ENCODE data around the gene PLEKHH3. TPM values are rescaled to one million over a fixed set of nuclear protein-coding genes. Genes with fewer than 3 reads are reported as not detected.
A peak's percentile ranks its signal among the peaks of the same experiment; 100 is the strongest.
"Not testable (repeated sequence)": the region's sequence is repeated elsewhere in the genome, so short reads cannot be mapped to it uniquely, and the experiment has no call there.

PLEKHH3 gene
- total and polyA plus RNA-seq, 2 donors, result 15.7 to 46.0 TPM

GRCh38 chr17:42673885-42674754, 2.7 kb downstream of the PLEKHH3 start:
- Histone ChIP-seq H3K36me3 (ENCODE audit: insufficient read depth) (peaks cover 3% of the 10 kb centered on the region), H3K4me1 (ENCODE audit: insufficient read depth) (peaks cover 1% of the 10 kb centered on the region), H3K4me3 (ENCODE audit: low read depth, low read length) (peak overlapping the region; percentile 89), H3K27ac (ENCODE audit: low read depth) (peak overlapping the region; percentile 59)
- no peak for DNase-seq (ENCODE audit: extremely low spot score)
- 17% methylated on average over 32 of the region's 32 CpGs for WGBS

GRCh38 chr17:42673266-42673884, 3.4 kb downstream of the PLEKHH3 start:
- Histone ChIP-seq H3K27ac (ENCODE audit: low read depth) (peak overlapping the region; percentile 12), H3K4me3 (ENCODE audit: low read depth, low read length) (peak overlapping the region; percentile 89), H3K36me3 (ENCODE audit: insufficient read depth) (peaks cover 3% of the 10 kb centered on the region), H3K4me1 (ENCODE audit: insufficient read depth) (peaks cover 1% of the 10 kb centered on the region)
- 44% methylated on average over 30 of the region's 30 CpGs for WGBS
- DNase-seq (ENCODE audit: extremely low spot score), result no peak

GRCh38 chr17:42672038-42672437, 4.8 kb downstream of the PLEKHH3 start:
- Histone ChIP-seq H3K36me3 (ENCODE audit: insufficient read depth) (peaks cover 3% of the 10 kb centered on the region), H3K4me1 (ENCODE audit: insufficient read depth) (peaks cover 1% of the 10 kb centered on the region), H3K27ac (ENCODE audit: low read depth) (no peak overlapping the region), H3K4me3 (ENCODE audit: low read depth, low read length) (no peak overlapping the region)
- no peak for DNase-seq (ENCODE audit: extremely low spot score)
- WGBS, result 75% methylated on average over 28 of the region's 28 CpGs

GRCh38 chr17:42670789-42671657, 5.8 kb downstream of the PLEKHH3 start:
- DNase-seq (ENCODE audit: extremely low spot score), result no peak
- Histone ChIP-seq H3K36me3 (ENCODE audit: insufficient read depth) (peaks cover 3% of the 10 kb centered on the region), H3K27ac (ENCODE audit: low read depth) (no peak overlapping the region), H3K4me3 (ENCODE audit: low read depth, low read length) (no peak overlapping the region), H3K4me1 (ENCODE audit: insufficient read depth) (peaks cover 1% of the 10 kb centered on the region)
- WGBS, result 79% methylated on average over 50 of the region's 50 CpGs

- peaks cover 1% of the 10 kb centered on the region for H3K4me1 ChIP-seq (ENCODE audit: insufficient read depth)
- H3K27ac ChIP-seq (ENCODE audit: low read depth), result peak overlapping the region; percentile 33
- H3K4me3 ChIP-seq (ENCODE audit: low read depth, low read length), result no peak overlapping the region
- 55% methylated on average over 87 of the region's 87 CpGs for WGBS
- DNase-seq (ENCODE audit: extremely low spot score), result no peak
- H3K36me3 ChIP-seq (ENCODE audit: insufficient read depth), result peaks cover 3% of the 10 kb centered on the region
These were observed 6.6 kb downstream of the PLEKHH3 start for GRCh38 chr17:42669977-42670788.

GRCh38 chr17:42669705-42669976, 7.2 kb downstream of the PLEKHH3 start:
- no peak for DNase-seq (ENCODE audit: extremely low spot score)
- H3K27ac ChIP-seq (ENCODE audit: low read depth), result no peak overlapping the region
- WGBS, result 73% methylated on average over 12 of the region's 12 CpGs
- H3K36me3 ChIP-seq (ENCODE audit: insufficient read depth), result peaks cover 3% of the 10 kb centered on the region
- peaks cover 1% of the 10 kb centered on the region for H3K4me1 ChIP-seq (ENCODE audit: insufficient read depth)
- no peak overlapping the region for H3K4me3 ChIP-seq (ENCODE audit: low read depth, low read length)

- Histone ChIP-seq H3K36me3 (ENCODE audit: insufficient read depth) (peaks cover 3% of the 10 kb centered on the region), H3K27ac (ENCODE audit: low read depth) (peak overlapping the region; percentile 55), H3K4me3 (ENCODE audit: low read depth, low read length) (no peak overlapping the region), H3K4me1 (ENCODE audit: insufficient read depth) (peaks cover 1% of the 10 kb centered on the region)
- no peak for DNase-seq (ENCODE audit: extremely low spot score)
- WGBS, result 33% methylated on average over 7 of the region's 7 CpGs
These were observed 9.5 kb downstream of the PLEKHH3 start for GRCh38 chr17:42667088-42667951.

- WGBS, result 91% methylated on average over 14 of the region's 16 CpGs
- not testable (repeated sequence) for H3K4me1 ChIP-seq (ENCODE audit: insufficient read depth); H3K27ac ChIP-seq (ENCODE audit: low read depth); H3K36me3 ChIP-seq (ENCODE audit: insufficient read depth); DNase-seq (ENCODE audit: extremely low spot score); H3K4me3 ChIP-seq (ENCODE audit: low read depth, low read length)
These were observed 10.7 kb downstream of the PLEKHH3 start for GRCh38 chr17:42666126-42666525.

- WGBS, result 85% methylated on average over 14 of the region's 14 CpGs
- no peak overlapping the region for H3K4me3 ChIP-seq (ENCODE audit: low read depth, low read length)
- no peak overlapping the region for H3K27ac ChIP-seq (ENCODE audit: low read depth)
- DNase-seq (ENCODE audit: extremely low spot score), result no peak
- H3K36me3 ChIP-seq (ENCODE audit: insufficient read depth), result no peaks in the 10 kb centered on the region
- peaks cover 1% of the 10 kb centered on the region for H3K4me1 ChIP-seq (ENCODE audit: insufficient read depth)
These were observed 11.2 kb downstream of the PLEKHH3 start for GRCh38 chr17:42665581-42666001.

GRCh38 chr17:42660692-42661345, 16.0 kb downstream of the PLEKHH3 start:
- Histone ChIP-seq H3K4me3 (ENCODE audit: low read depth, low read length) (no peak overlapping the region), H3K36me3 (ENCODE audit: insufficient read depth) (no peaks in the 10 kb centered on the region), H3K4me1 (ENCODE audit: insufficient read depth) (no peaks in the 10 kb centered on the region), H3K27ac (ENCODE audit: low read depth) (no peak overlapping the region)
- 59% methylated on average over 7 of the region's 7 CpGs for WGBS
- DNase-seq (ENCODE audit: extremely low spot score), result no peak

- H3K4me3 ChIP-seq (ENCODE audit: low read depth, low read length); DNase-seq (ENCODE audit: extremely low spot score); H3K27ac ChIP-seq (ENCODE audit: low read depth); H3K4me1 ChIP-seq (ENCODE audit: insufficient read depth); H3K36me3 ChIP-seq (ENCODE audit: insufficient read depth): not testable (repeated sequence)
- WGBS, result 35% methylated on average over 6 of the region's 14 CpGs
These were observed 16.9 kb downstream of the PLEKHH3 start for GRCh38 chr17:42659932-42660274.
